ENCODE measurements around the gene CNTN3. TPM values are rescaled to one million over a fixed set of nuclear protein-coding genes. Genes with fewer than 3 reads are reported as not detected.

The CNTN3 gene
- total RNA-seq, 1 experiment from 2014 or later = not detected

DNA sequence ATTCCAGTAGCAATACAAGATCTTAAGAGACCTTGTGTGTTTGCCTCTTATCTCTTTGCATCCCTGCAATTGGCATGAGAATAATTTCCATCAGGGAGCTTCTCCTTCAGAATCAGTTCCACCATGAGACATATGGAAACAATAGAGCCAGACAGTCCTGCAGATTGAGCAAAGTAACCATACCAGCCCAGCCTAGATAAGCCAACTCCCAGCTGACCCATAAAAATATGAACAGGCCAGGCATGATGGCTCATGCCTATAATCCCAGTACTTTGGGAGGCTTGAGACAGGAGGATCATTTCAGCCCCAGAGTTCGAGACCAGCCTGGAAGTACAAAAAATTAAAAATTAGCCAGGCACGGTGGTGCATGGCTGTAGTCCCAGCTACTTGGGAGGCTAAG is 12.7 kb downstream of the CNTN3 start:
- H3K4me2 ChIP-seq = no peak overlapping the region
- TF ChIP-seq EZH2 (IDR thresholded peaks at IDR 0.05; ENCODE audit: low read depth) = no peak
- TF ChIP-seq, protein P1, sequence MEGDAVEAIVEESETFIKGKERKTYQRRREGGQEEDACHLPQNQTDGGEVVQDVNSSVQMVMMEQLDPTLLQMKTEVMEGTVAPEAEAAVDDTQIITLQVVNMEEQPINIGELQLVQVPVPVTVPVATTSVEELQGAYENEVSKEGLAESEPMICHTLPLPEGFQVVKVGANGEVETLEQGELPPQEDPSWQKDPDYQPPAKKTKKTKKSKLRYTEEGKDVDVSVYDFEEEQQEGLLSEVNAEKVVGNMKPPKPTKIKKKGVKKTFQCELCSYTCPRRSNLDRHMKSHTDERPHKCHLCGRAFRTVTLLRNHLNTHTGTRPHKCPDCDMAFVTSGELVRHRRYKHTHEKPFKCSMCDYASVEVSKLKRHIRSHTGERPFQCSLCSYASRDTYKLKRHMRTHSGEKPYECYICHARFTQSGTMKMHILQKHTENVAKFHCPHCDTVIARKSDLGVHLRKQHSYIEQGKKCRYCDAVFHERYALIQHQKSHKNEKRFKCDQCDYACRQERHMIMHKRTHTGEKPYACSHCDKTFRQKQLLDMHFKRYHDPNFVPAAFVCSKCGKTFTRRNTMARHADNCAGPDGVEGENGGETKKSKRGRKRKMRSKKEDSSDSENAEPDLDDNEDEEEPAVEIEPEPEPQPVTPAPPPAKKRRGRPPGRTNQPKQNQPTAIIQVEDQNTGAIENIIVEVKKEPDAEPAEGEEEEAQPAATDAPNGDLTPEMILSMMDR (conservative IDR thresholded peaks at IDR 0.05) = no peak
- DNase-seq = no peak
- H3K27ac ChIP-seq = no peak overlapping the region
- no peak overlapping the region for H2AFZ ChIP-seq
- H3K27me3 ChIP-seq (ENCODE audit: insufficient read depth, low read depth) = no peaks in the 10 kb centered on the region
- BruUV-seq (replicated peaks) = no TSS peak
- no peak overlapping the region for H3K4me3 ChIP-seq
- no peaks in the 10 kb centered on the region for H3K9me3 ChIP-seq (ENCODE audit: insufficient read depth, low read depth)
- CTCF ChIA-PET = no interaction called here
- intact Hi-C loops (cut with micrococcal nuclease; ENCODE audit: unreplicated experiment) = no loop called here
- POLR2A ChIA-PET (ENCODE audit: unreplicated experiment) = no interaction called here
- no peaks in the 10 kb centered on the region for H3K4me1 ChIP-seq (replicated peaks; ENCODE audit: insufficient read depth)
- H3F3A ChIP-seq (ENCODE audit: insufficient read depth, low read depth) = no peaks in the 10 kb centered on the region
- H3K9me2 ChIP-seq (ENCODE audit: insufficient read depth) = no peaks in the 10 kb centered on the region
- H4K20me1 ChIP-seq (ENCODE audit: insufficient read depth) = no peaks in the 10 kb centered on the region
- H3K36me3 ChIP-seq (ENCODE audit: low read depth) = no peaks in the 10 kb centered on the region
- H3K79me2 ChIP-seq (ENCODE audit: low read depth) = no peaks in the 10 kb centered on the region

DNA sequence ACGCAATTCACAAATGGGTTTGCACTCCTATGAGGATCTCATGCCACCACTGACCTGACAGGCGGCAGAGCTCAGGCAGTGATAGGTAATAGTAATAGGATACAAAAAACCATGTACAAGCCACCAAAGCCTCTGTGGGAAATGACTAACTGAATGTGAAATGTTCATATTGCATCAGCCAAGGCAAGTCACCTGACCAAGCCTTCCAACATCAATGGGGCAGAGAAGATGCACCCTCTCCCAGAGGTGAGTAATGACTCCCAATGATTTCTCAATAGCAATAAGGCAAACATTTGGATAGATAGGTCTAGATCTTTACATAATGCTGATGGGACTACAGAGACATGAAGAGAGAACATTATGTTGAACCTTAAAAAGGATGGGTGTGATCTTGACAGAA is 14.9 kb downstream of the CNTN3 start:
- no peaks in the 10 kb centered on the region for H3K27me3 ChIP-seq (ENCODE audit: insufficient read depth, low read depth)
- no TSS peak for BruUV-seq (replicated peaks)
- H3K9me3 ChIP-seq (ENCODE audit: insufficient read depth, low read depth) = no peaks in the 10 kb centered on the region
- no peaks in the 10 kb centered on the region for H3K4me1 ChIP-seq (replicated peaks; ENCODE audit: insufficient read depth)
- H3K9me2 ChIP-seq (ENCODE audit: insufficient read depth) = no peaks in the 10 kb centered on the region
- no peak overlapping the region for H3K4me3 ChIP-seq
- no peak for TF ChIP-seq EZH2 (IDR thresholded peaks at IDR 0.05; ENCODE audit: low read depth)
- TF ChIP-seq, protein P1 (conservative IDR thresholded peaks at IDR 0.05) = no peak
- DNase-seq = no peak
- H2AFZ ChIP-seq = no peak overlapping the region
- no peaks in the 10 kb centered on the region for H3K36me3 ChIP-seq (ENCODE audit: low read depth)
- no peaks in the 10 kb centered on the region for H4K20me1 ChIP-seq (ENCODE audit: insufficient read depth)
- ChIA-PET CTCF (no interaction called here), POLR2A (ENCODE audit: unreplicated experiment) (no interaction called here)
- no peaks in the 10 kb centered on the region for H3F3A ChIP-seq (ENCODE audit: insufficient read depth, low read depth)
- intact Hi-C loops (cut with micrococcal nuclease; ENCODE audit: unreplicated experiment) = no loop called here
- H3K79me2 ChIP-seq (ENCODE audit: low read depth) = no peaks in the 10 kb centered on the region
- no peak overlapping the region for H3K27ac ChIP-seq
- no peak overlapping the region for H3K4me2 ChIP-seq

- Histone ChIP-seq H3K9me2 (ENCODE audit: insufficient read depth) (no peaks in the 10 kb centered on the region), H3K27me3 (ENCODE audit: insufficient read depth, low read depth) (no peaks in the 10 kb centered on the region), H3K27ac (no peak overlapping the region), H3F3A (ENCODE audit: insufficient read depth, low read depth) (no peaks in the 10 kb centered on the region), H4K20me1 (ENCODE audit: insufficient read depth) (no peaks in the 10 kb centered on the region), H3K4me2 (no peak overlapping the region), H3K4me1 (replicated peaks; ENCODE audit: insufficient read depth) (no peaks in the 10 kb centered on the region), H3K9me3 (ENCODE audit: insufficient read depth, low read depth) (no peaks in the 10 kb centered on the region), H3K79me2 (ENCODE audit: low read depth) (no peaks in the 10 kb centered on the region), H2AFZ (no peak overlapping the region), H3K36me3 (ENCODE audit: low read depth) (no peaks in the 10 kb centered on the region), H3K4me3 (no peak overlapping the region)
- BruUV-seq (replicated peaks) = no TSS peak
- ChIA-PET CTCF (no interaction called here), POLR2A (ENCODE audit: unreplicated experiment) (no interaction called here)
- intact Hi-C loops (cut with micrococcal nuclease; ENCODE audit: unreplicated experiment) = no loop called here
- no peak for DNase-seq
- TF ChIP-seq, protein P1 (conservative IDR thresholded peaks at IDR 0.05) = no peak
- no peak for TF ChIP-seq EZH2 (IDR thresholded peaks at IDR 0.05; ENCODE audit: low read depth)
These were observed 21.3 kb downstream of the CNTN3 start for GRCh38 chr3:74593152-74593551.

All from PC-9 (cell line).